T-helper 9 cell (primary cell): ENCODE data around the gene MRAP.
"Not testable (repeated sequence)": the region's sequence is repeated elsewhere in the genome, so short reads cannot be mapped to it uniquely, and the experiment has no call there.

Experiments used
- DNase-seq: peaks from one replicate; pipeline ENCODE4 v3.0.0-alpha.2; 2020

MRAP gene

GRCh38 chr21:32300117-32300681 lies 1.5 kb downstream of the MRAP start:
- no peak for DNase-seq

GRCh38 chr21:32301596-32301995 lies 2.9 kb downstream of the MRAP start:
- DNase-seq = no peak

GRCh38 chr21:32302560-32302959 lies 3.9 kb downstream of the MRAP start:
- DNase-seq = no peak

GRCh38 chr21:32303385-32303784 lies 4.7 kb downstream of the MRAP start:
- DNase-seq = no peak

GRCh38 chr21:32304998-32305397 lies 6.3 kb downstream of the MRAP start:
- no peak for DNase-seq

GRCh38 chr21:32306021-32306780 lies 7.5 kb downstream of the MRAP start:
- no peak for DNase-seq

- no peak for DNase-seq
These were observed 9.1 kb downstream of the MRAP start for GRCh38 chr21:32307706-32308105.

GRCh38 chr21:32308696-32309095 lies 10.0 kb downstream of the MRAP start:
- DNase-seq = no peak

GRCh38 chr21:32309906-32310460 lies 11.3 kb downstream of the MRAP start:
- no peak for DNase-seq

GRCh38 chr21:32310976-32311375 lies 12.3 kb downstream of the MRAP start:
- not testable (repeated sequence) for DNase-seq

GRCh38 chr21:32311621-32312020 lies 13.0 kb downstream of the MRAP start:
- no peak for DNase-seq

GRCh38 chr21:32312326-32312725 lies 13.7 kb downstream of the MRAP start:
- no peak for DNase-seq

GRCh38 chr21:32312976-32313375 lies 14.3 kb downstream of the MRAP start:
- DNase-seq = no peak

- no peak for DNase-seq
These were observed 16.2 kb downstream of the MRAP start for GRCh38 chr21:32314806-32315205.

GRCh38 chr21:32315511-32316281 lies 17.0 kb downstream of the MRAP start:
- DNase-seq = no peak

- no peak for DNase-seq
These were observed 17.9 kb downstream of the MRAP start for GRCh38 chr21:32316361-32317215.

- no peak for DNase-seq
These were observed 19.1 kb downstream of the MRAP start for GRCh38 chr21:32317726-32318125.

- DNase-seq = no peak
These were observed 20.4 kb downstream of the MRAP start for GRCh38 chr21:32319012-32319411.

- no peak for DNase-seq
These were observed 21.4 kb downstream of the MRAP start for GRCh38 chr21:32320059-32320458.

GRCh38 chr21:32320726-32321125 lies 22.1 kb downstream of the MRAP start:
- no peak for DNase-seq

GRCh38 chr21:32321480-32321879 lies 22.8 kb downstream of the MRAP start:
- no peak for DNase-seq

GRCh38 chr21:32322103-32322502 lies 23.4 kb downstream of the MRAP start:
- DNase-seq = no peak

GRCh38 chr21:32322676-32323075 lies 24.0 kb downstream of the MRAP start:
- DNase-seq = no peak
